ENCODE results near the gene MYOD1.

- TF ChIP-seq POLR2A (IDR thresholded peaks at IDR 0.05) (no peak), CTCF (IDR thresholded peaks at IDR 0.05) (no peak)
Measured at GRCh38 chr11:17707830-17708229, 11.5 kb upstream of the MYOD1 start.

Data from ovary (tissue), 3 donors.